Loucy (cell line): Measurements from ENCODE around the gene TMEM18.

Experiments
- H2AFZ ChIP-seq: fragments of 200-600 bp; sonication (generic); 2 replicates; pipeline ENCODE4 v1.6.0; 2016; ENCODE audit warnings: antibody characterized with exemption, mild to moderate bottlenecking, low read length, moderate library complexity
- H3F3A ChIP-seq: fragments of 200-600 bp; 2 replicates; pipeline ENCODE4 v1.6.0; 2016; ENCODE audit warnings: antibody characterized with exemption, low read depth, mild to moderate bottlenecking
- H3K27me3 ChIP-seq: fragments of 200-600 bp; sonication (generic); 2 replicates; pipeline ENCODE4 v1.6.1; 2014; ENCODE audit warnings: low read length, mild to moderate bottlenecking; ENCODE audit not compliant: insufficient read depth, poor library complexity, severe bottlenecking
- H3K36me3 ChIP-seq: fragments of 200-600 bp; sonication (generic); 2 replicates; pipeline ENCODE4 v1.6.1; 2016; ENCODE audit warnings: low read length; ENCODE audit not compliant: insufficient read depth
- H3K4me1 ChIP-seq: fragments of 200-600 bp; sonication (generic); 2 replicates; pipeline ENCODE4 v1.5.1; 2014; ENCODE audit warnings: low read length, mild to moderate bottlenecking; ENCODE audit not compliant: insufficient read depth, poor library complexity, severe bottlenecking
- H3K4me2 ChIP-seq: fragments of 200-600 bp; sonication (generic); 2 replicates; pipeline ENCODE4 v1.6.0; 2014; ENCODE audit warnings: antibody characterized with exemption, low read length, low read depth, mild to moderate bottlenecking; ENCODE audit not compliant: poor library complexity, severe bottlenecking
- H3K4me3 ChIP-seq: fragments of 200-600 bp; sonication (generic); 2 replicates; pipeline ENCODE4 v1.5.1; 2014; ENCODE audit warnings: low read length, mild to moderate bottlenecking, mixed read lengths; ENCODE audit not compliant: poor library complexity, severe bottlenecking
- H3K79me2 ChIP-seq: fragments of 200-600 bp; sonication (generic); 2 replicates; pipeline ENCODE4 v1.6.1; 2014; ENCODE audit warnings: low read length; ENCODE audit not compliant: insufficient read depth
- H3K9ac ChIP-seq: fragments of 200-600 bp; sonication (generic); 2 replicates; pipeline ENCODE4 v1.6.0; 2014; ENCODE audit warnings: mild to moderate bottlenecking, low read depth, low read length, moderate library complexity; ENCODE audit not compliant: poor library complexity, severe bottlenecking
- H3K9me2 ChIP-seq: fragments of 200-600 bp; sonication (generic); replicated peaks from 2 replicates; pipeline ENCODE4 v1.6.1; 2016; ENCODE audit warnings: low read depth, low read length, mixed read lengths
- H3K9me3 ChIP-seq: fragments of 200-600 bp; sonication (generic); 2 replicates; pipeline ENCODE4 v1.6.1; 2014; ENCODE audit warnings: mild to moderate bottlenecking, antibody characterized with exemption, low read length, low read depth; ENCODE audit not compliant: insufficient read depth
- H4K20me1 ChIP-seq: fragments of 200-600 bp; sonication (generic); 2 replicates; pipeline ENCODE4 v1.6.0; 2014; ENCODE audit warnings: antibody characterized with exemption, low read length, mild to moderate bottlenecking; ENCODE audit not compliant: insufficient read depth, poor library complexity, severe bottlenecking
- EZH2phosphoT487 ChIP-seq: fragments of 200-600 bp; IDR thresholded peaks from 2 replicates; pipeline ENCODE4 v1.6.1; 2018; ENCODE audit warnings: antibody characterized with exemption, mild to moderate bottlenecking, moderate library complexity, borderline replicate concordance
- TF ChIP-seq, protein P1 (sequence below): fragments of 200-600 bp; sonication (generic); conservative IDR thresholded peaks from 2 replicates; pipeline ENCODE4 v1.5.1; 2014; ENCODE audit warnings: mild to moderate bottlenecking, antibody characterized with exemption, low read length

The TMEM18 gene

DNA sequence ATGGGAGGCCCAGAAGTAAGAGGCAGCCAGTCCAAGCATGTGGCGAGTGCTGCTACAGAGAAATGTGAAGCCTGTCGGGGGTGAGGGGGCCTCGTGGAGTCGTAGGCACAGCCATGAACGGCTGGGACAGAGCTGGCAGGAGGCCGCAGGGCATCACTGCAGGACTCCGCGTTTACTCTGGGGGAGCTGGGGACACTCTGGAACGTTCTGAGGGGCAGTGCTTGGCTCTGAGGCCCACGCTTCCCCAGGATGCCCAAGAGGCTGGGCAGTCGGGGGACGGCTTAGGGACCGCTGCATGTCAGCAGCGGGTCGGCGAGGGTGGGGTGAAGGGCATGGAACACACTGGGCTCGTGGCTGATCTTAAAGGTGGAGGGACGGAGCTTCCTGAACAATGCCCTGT lies 6.6 kb downstream of the TMEM18 start:
- no peak overlapping the region for H3K9ac ChIP-seq
- no peak overlapping the region for H3K4me3 ChIP-seq
- H3K4me1 ChIP-seq = peaks cover 18% of the 10 kb centered on the region
- peaks cover 35% of the 10 kb centered on the region for H3K79me2 ChIP-seq
- TF ChIP-seq, protein P1, sequence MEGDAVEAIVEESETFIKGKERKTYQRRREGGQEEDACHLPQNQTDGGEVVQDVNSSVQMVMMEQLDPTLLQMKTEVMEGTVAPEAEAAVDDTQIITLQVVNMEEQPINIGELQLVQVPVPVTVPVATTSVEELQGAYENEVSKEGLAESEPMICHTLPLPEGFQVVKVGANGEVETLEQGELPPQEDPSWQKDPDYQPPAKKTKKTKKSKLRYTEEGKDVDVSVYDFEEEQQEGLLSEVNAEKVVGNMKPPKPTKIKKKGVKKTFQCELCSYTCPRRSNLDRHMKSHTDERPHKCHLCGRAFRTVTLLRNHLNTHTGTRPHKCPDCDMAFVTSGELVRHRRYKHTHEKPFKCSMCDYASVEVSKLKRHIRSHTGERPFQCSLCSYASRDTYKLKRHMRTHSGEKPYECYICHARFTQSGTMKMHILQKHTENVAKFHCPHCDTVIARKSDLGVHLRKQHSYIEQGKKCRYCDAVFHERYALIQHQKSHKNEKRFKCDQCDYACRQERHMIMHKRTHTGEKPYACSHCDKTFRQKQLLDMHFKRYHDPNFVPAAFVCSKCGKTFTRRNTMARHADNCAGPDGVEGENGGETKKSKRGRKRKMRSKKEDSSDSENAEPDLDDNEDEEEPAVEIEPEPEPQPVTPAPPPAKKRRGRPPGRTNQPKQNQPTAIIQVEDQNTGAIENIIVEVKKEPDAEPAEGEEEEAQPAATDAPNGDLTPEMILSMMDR = no peak
- no peak for TF ChIP-seq EZH2phosphoT487
- peaks cover 26% of the 10 kb centered on the region for H4K20me1 ChIP-seq
- no peaks in the 10 kb centered on the region for H3F3A ChIP-seq
- H3K4me2 ChIP-seq = no peak overlapping the region
- no peaks in the 10 kb centered on the region for H3K27me3 ChIP-seq
- H3K9me2 ChIP-seq = no peaks in the 10 kb centered on the region
- H2AFZ ChIP-seq = no peak overlapping the region
- H3K36me3 ChIP-seq = peaks cover 53% of the 10 kb centered on the region; the same call in 1 of the 2 replicates
- peaks cover 4% of the 10 kb centered on the region; the same call in 1 of the 2 replicates for H3K9me3 ChIP-seq

DNA sequence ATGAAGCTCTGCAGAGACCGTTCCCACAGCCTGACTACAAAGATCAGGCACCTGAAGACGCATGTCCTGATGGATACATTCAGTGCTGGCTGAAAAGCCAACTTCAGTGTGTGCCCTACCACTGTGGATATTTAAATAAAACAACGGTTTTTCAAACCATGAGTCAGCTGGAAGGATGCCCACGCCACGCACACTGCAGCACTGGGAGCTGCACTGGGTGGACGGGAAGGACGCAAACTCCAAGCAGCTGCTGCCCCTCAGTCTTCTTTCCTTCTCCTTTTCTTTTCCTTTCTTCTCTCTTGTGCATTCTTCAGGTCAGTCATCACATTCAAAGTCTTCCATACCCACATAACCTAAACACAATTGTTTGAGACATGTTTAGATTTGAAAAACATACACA lies 7.9 kb downstream of the TMEM18 start:
- H3K9me2 ChIP-seq = no peaks in the 10 kb centered on the region
- no peak overlapping the region for H3K4me2 ChIP-seq
- no peaks in the 10 kb centered on the region for H3F3A ChIP-seq
- no peak overlapping the region for H2AFZ ChIP-seq
- peaks cover 5% of the 10 kb centered on the region for H3K4me1 ChIP-seq
- H3K4me3 ChIP-seq = no peak overlapping the region
- H3K9me3 ChIP-seq = peaks cover 13% of the 10 kb centered on the region; the same call in 1 of the 2 replicates
- peaks cover 22% of the 10 kb centered on the region; the same call in 1 of the 2 replicates for H3K79me2 ChIP-seq
- peaks cover 53% of the 10 kb centered on the region; the same call in 1 of the 2 replicates for H3K36me3 ChIP-seq
- TF ChIP-seq, protein P1 = no peak
- no peak for TF ChIP-seq EZH2phosphoT487
- no peak overlapping the region for H3K9ac ChIP-seq
- no peaks in the 10 kb centered on the region for H3K27me3 ChIP-seq
- H4K20me1 ChIP-seq = peaks cover 14% of the 10 kb centered on the region

GRCh38 chr2:668000-668398 lies 9.2 kb downstream of the TMEM18 start:
- Histone ChIP-seq H3K36me3 (peaks cover 52% of the 10 kb centered on the region; the same call in 1 of the 2 replicates), H3K79me2 (peaks cover 9% of the 10 kb centered on the region; the same call in 1 of the 2 replicates), H3K4me1 (no peaks in the 10 kb centered on the region), H3F3A (no peaks in the 10 kb centered on the region), H4K20me1 (peaks cover 2% of the 10 kb centered on the region), H2AFZ (no peak overlapping the region), H3K9me2 (no peaks in the 10 kb centered on the region), H3K4me2 (no peak overlapping the region), H3K9me3 (peaks cover 13% of the 10 kb centered on the region; the same call in 1 of the 2 replicates), H3K4me3 (no peak overlapping the region), H3K9ac (no peak overlapping the region), H3K27me3 (no peaks in the 10 kb centered on the region)
- TF ChIP-seq, protein P1 = no peak
- no peak for TF ChIP-seq EZH2phosphoT487
